Measurements from ENCODE around the gene ATAD3C.

GRCh38 chr1:1430114-1430982, 19.1 kb upstream of the ATAD3C start:
- TF ChIP-seq CTCF (IDR thresholded peaks at IDR 0.05) (peak in 4 of 7 experiments; percentile 5 to 32 (median 18)), POLR2A (IDR thresholded peaks at IDR 0.05) (no peak), EP300 (IDR thresholded peaks at IDR 0.05) (no peak), POLR2AphosphoS5 (IDR thresholded peaks at IDR 0.05) (peak in 2 of 3 donors; percentile 14 to 51)
